HEK293T (cell line): ENCODE data around the gene LRRC43.

Source experiments
- CTCF ChIA-PET: fragments of 350-600 bp; formaldehyde crosslinking; extraction: SDS; loops from one replicate; lab custom pipeline; 2021; ENCODE audit warnings: antibody characterized with exemption, inconsistent platforms; lab: Yijun Ruan, JAX
- POLR2A ChIA-PET: fragments of 350-600 bp; formaldehyde crosslinking; extraction: SDS; loops from one replicate; lab custom pipeline; 2020; ENCODE audit warnings: antibody characterized with exemption, inconsistent platforms; lab: Yijun Ruan, JAX
- DNase-seq: peaks from one replicate; pipeline ENCODE4 v3.0.0; 2012; ENCODE audit warnings: mixed read lengths; ENCODE audit errors: extremely low spot score
- ARNT ChIP-seq: fragments of 450-650 bp; IDR thresholded peaks from 2 replicates; pipeline ENCODE4 v1.6.1; 2017; ENCODE audit warnings: mild to moderate bottlenecking
- BHLHE40 ChIP-seq: fragments of 450-650 bp; IDR thresholded peaks from 2 replicates; pipeline ENCODE4 v1.6.1; 2016; ENCODE audit warnings: mild to moderate bottlenecking, moderate library complexity, borderline replicate concordance
- CTBP1 ChIP-seq: fragments of 450-650 bp; IDR thresholded peaks from 2 replicates; pipeline ENCODE4 v1.6.1; 2016; ENCODE audit warnings: borderline replicate concordance
- ELF4 ChIP-seq: fragments of 450-650 bp; IDR thresholded peaks from 2 replicates; pipeline ENCODE4 v1.6.1; 2017; ENCODE audit warnings: antibody characterized with exemption
- FOXA1 ChIP-seq: fragments of 450-650 bp; IDR thresholded peaks from 2 replicates; pipeline ENCODE4 v1.6.1; 2016; ENCODE audit warnings: mild to moderate bottlenecking
- FOXK2 ChIP-seq: fragments of 450-650 bp; IDR thresholded peaks from 2 replicates; pipeline ENCODE4 v1.6.1; 2016; ENCODE audit warnings: mild to moderate bottlenecking
- FOXM1 ChIP-seq: fragments of 450-650 bp; IDR thresholded peaks from 2 replicates; pipeline ENCODE4 v1.6.1; 2017; ENCODE audit warnings: mild to moderate bottlenecking, borderline replicate concordance
- HDGF ChIP-seq: fragments of 450-650 bp; IDR thresholded peaks from 2 replicates; pipeline ENCODE4 v1.6.1; 2017; ENCODE audit warnings: antibody characterized with exemption, borderline replicate concordance
- L3MBTL2 ChIP-seq: fragments of 450-650 bp; conservative IDR thresholded peaks from 2 replicates; pipeline ENCODE4 v1.6.1; 2016; ENCODE audit warnings: mild to moderate bottlenecking
- LEF1 ChIP-seq: fragments of 450-650 bp; IDR thresholded peaks from 2 replicates; pipeline ENCODE4 v1.6.1; 2017; ENCODE audit warnings: mild to moderate bottlenecking, borderline replicate concordance
- NFRKB ChIP-seq: fragments of 450-650 bp; IDR thresholded peaks from 2 replicates; pipeline ENCODE4 v1.6.1; 2016; ENCODE audit warnings: mild to moderate bottlenecking, moderate library complexity
- PKNOX1 ChIP-seq: fragments of 450-650 bp; IDR thresholded peaks from 2 replicates; pipeline ENCODE4 v1.6.1; 2016
- SP1 ChIP-seq: fragments of 450-650 bp; IDR thresholded peaks from 2 replicates; pipeline ENCODE4 v1.6.1; 2017
- SUZ12 ChIP-seq: fragments of 450-650 bp; IDR thresholded peaks from 2 replicates; pipeline ENCODE4 v1.6.1; 2016; ENCODE audit warnings: mild to moderate bottlenecking
- TARDBP ChIP-seq: fragments of 450-650 bp; IDR thresholded peaks from 2 replicates; pipeline ENCODE4 v1.6.1; 2016
- ZNF384 ChIP-seq: fragments of 450-650 bp; IDR thresholded peaks from 2 replicates; pipeline ENCODE4 v1.6.1; 2016

The LRRC43 gene

GRCh38 chr12:122189626-122190475, 6.9 kb downstream of the LRRC43 start:
- ChIA-PET POLR2A (no interaction called here), CTCF (interaction anchor here (0.6 to 1.2 kb wide), 4 partner anchors 42 to 786 kb away, joined by 3 to 5 read pairs (median 4); no protein-coding TSS in a partner anchor)
- TF ChIP-seq PKNOX1 = no peak
- TF ChIP-seq ZNF384 = no peak
- TF ChIP-seq BHLHE40 = no peak
- no peak for TF ChIP-seq SP1
- no peak for DNase-seq

- ChIA-PET CTCF (interaction anchor here (0.8 to 1.2 kb wide), 4 partner anchors 15 to 66 kb away, joined by 3 to 5 read pairs (median 4); no protein-coding TSS in a partner anchor), POLR2A (no interaction called here)
- peak; percentile 81 for DNase-seq
- TF ChIP-seq ZNF384 = peak; percentile 83
- no peak for TF ChIP-seq SUZ12
- no peak for TF ChIP-seq ARNT
- TF ChIP-seq L3MBTL2 = no peak
- no peak for TF ChIP-seq FOXM1
- TF ChIP-seq FOXK2 = no peak
- no peak for TF ChIP-seq PKNOX1
- no peak for TF ChIP-seq HDGF
These were observed 8.1 kb downstream of the LRRC43 start for GRCh38 chr12:122190842-122191668.

GRCh38 chr12:122192441-122192840, 9.5 kb downstream of the LRRC43 start:
- POLR2A ChIA-PET = no interaction called here
- no peak for TF ChIP-seq FOXK2
- TF ChIP-seq PKNOX1 = no peak
- TF ChIP-seq BHLHE40 = no peak
- DNase-seq = no peak
- CTCF ChIA-PET = interaction anchor here (1.1 kb wide), 1 partner anchor 37 kb away, joined by 4 read pairs; no protein-coding TSS in a partner anchor

- no peak for TF ChIP-seq ZNF384
- no peak for TF ChIP-seq TARDBP
- no peak for TF ChIP-seq PKNOX1
- TF ChIP-seq ELF4 = no peak
- no peak for TF ChIP-seq LEF1
- TF ChIP-seq FOXM1 = no peak
- TF ChIP-seq BHLHE40 = no peak
- TF ChIP-seq CTBP1 = no peak
- TF ChIP-seq SUZ12 = no peak
- no peak for TF ChIP-seq HDGF
- no peak for TF ChIP-seq SP1
- no peak for TF ChIP-seq FOXK2
- no peak for TF ChIP-seq NFRKB
- TF ChIP-seq FOXA1 = no peak
- no peak for TF ChIP-seq ARNT
- no peak for TF ChIP-seq L3MBTL2
- DNase-seq = no peak
- ChIA-PET POLR2A (no interaction called here), CTCF (no interaction called here)
These were observed 11.9 kb downstream of the LRRC43 start for GRCh38 chr12:122194804-122195203.

- POLR2A ChIA-PET = no interaction called here
- no peak for DNase-seq
- CTCF ChIA-PET = interaction anchor here (0.5 kb wide), 1 partner anchor 72 kb away, joined by 3 read pairs; no protein-coding TSS in a partner anchor
- TF ChIP-seq SP1 (no peak), BHLHE40 (no peak), FOXA1 (no peak), PKNOX1 (no peak), TARDBP (no peak), FOXK2 (no peak), SUZ12 (no peak), ELF4 (no peak), L3MBTL2 (no peak), CTBP1 (no peak), FOXM1 (no peak), NFRKB (no peak), LEF1 (no peak), ZNF384 (no peak), ARNT (no peak)
These were observed 12.5 kb downstream of the LRRC43 start for GRCh38 chr12:122195405-122195804.
